GM12892 (cell line): Measurements from ENCODE around the gene GPR171.

Source experiments
- POLR2A ChIP-seq: IDR thresholded peaks from 2 replicates; pipeline ENCODE4 v1.6.1; 2011; ENCODE audit warnings: low read depth, low read length, control low read depth
- POLR2AphosphoS5 ChIP-seq: IDR thresholded peaks from 2 replicates; pipeline ENCODE4 v1.6.1; 2011; ENCODE audit warnings: low read depth, low read length, control low read depth
- TAF1 ChIP-seq: IDR thresholded peaks from 2 replicates; pipeline ENCODE4 v1.6.1; 2011; ENCODE audit warnings: low read depth, mild to moderate bottlenecking, control low read depth, low read length, borderline replicate concordance

DNA sequence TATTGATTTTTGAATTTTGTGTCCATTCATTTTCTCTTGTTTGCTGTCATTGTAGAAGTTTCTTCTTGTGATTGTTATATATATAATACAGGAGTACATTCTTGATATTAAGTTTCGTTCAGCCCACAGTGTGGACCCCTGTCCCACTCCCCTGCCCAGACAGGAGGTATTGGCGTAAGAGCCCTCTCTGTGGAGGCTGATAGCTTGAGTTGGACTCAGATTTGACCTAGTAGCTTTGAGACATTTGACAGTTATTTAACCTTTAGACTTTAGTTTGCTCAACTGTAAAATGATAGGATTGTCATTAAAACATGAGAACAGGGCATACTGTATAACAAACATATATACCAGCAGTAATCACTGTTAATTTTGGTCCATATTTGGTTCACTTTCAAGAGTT lies 27.1 kb downstream of the GPR171 start:
- TF ChIP-seq TAF1 (no peak), POLR2AphosphoS5 (no peak), POLR2A (no peak)
